RWPE2 (cell line): ENCODE measurements around the gene ZBTB20.

Source experiments
- ATAC-seq: fragments of 200-7000 bp; cut with Tn5 transposase; 3 replicates; pipeline ENCODE4 v1.9.1; 2021; ENCODE audit warnings: low read depth
- DNase-seq: peaks from one replicate; pipeline ENCODE4 v3.0.0-alpha.2; 2020; ENCODE audit warnings: low spot score
- H3K27ac ChIP-seq: fragments of 450-650 bp; 2 replicates; pipeline ENCODE4 v1.5.1; 2017; ENCODE audit warnings: mild to moderate bottlenecking; ENCODE audit not compliant: poor library complexity, severe bottlenecking
- H3K27me3 ChIP-seq: fragments of 250-450 bp; sonication (Bioruptor Pico); 2 replicates; pipeline ENCODE4 v1.5.1; 2021; ENCODE audit warnings: mild to moderate bottlenecking, moderate library complexity; ENCODE audit not compliant: insufficient read depth, poor library complexity, severe bottlenecking
- H3K36me3 ChIP-seq: fragments of 250-450 bp; sonication (Bioruptor Pico); 2 replicates; pipeline ENCODE4 v1.5.1; 2020; ENCODE audit warnings: low read depth, mild to moderate bottlenecking, moderate library complexity
- H3K4me1 ChIP-seq: fragments of 250-450 bp; sonication (Bioruptor Pico); 2 replicates; pipeline ENCODE4 v1.5.1; 2021; ENCODE audit warnings: mild to moderate bottlenecking, moderate library complexity; ENCODE audit not compliant: insufficient read depth, poor library complexity, severe bottlenecking
- H3K4me3 ChIP-seq: fragments of 250-450 bp; sonication (Bioruptor Pico); 2 replicates; pipeline ENCODE4 v1.5.1; 2021; ENCODE audit warnings: mild to moderate bottlenecking, moderate library complexity; ENCODE audit not compliant: severe bottlenecking
- H3K9me3 ChIP-seq: fragments of 250-450 bp; sonication (Bioruptor Pico); 2 replicates; pipeline ENCODE4 v1.5.1; 2021; ENCODE audit warnings: mild to moderate bottlenecking, moderate library complexity; ENCODE audit not compliant: severe bottlenecking
- TF ChIP-seq, protein P1 (sequence below): fragments of 450-650 bp; IDR thresholded peaks from one replicate; pipeline ENCODE4 v1.5.1; 2017; ENCODE audit warnings: mild to moderate bottlenecking, moderate library complexity; ENCODE audit not compliant: poor library complexity, severe bottlenecking

The ZBTB20 gene

DNA sequence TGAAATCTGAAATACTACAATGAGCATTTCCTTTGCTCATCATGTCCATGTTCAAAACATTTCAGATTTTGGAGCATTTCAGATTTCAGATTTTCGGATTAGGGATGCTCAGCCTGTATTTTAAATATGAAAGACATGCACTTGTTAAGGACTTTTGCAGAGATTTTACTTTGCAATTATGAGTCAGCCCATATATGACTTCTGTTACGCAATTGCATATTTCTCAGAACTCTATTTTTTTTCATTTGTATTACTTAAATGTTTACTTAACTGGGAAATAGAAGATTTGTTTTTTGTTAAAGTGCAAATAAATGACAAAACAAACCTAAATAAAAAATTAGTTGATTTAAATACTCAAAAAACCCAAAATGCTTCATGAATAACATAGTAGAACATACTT is 376.2 kb downstream of the ZBTB20 start:
- H3K4me3 ChIP-seq, result no peak overlapping the region
- H3K27ac ChIP-seq, result no peak overlapping the region
- DNase-seq, result no peak
- TF ChIP-seq, protein P1, sequence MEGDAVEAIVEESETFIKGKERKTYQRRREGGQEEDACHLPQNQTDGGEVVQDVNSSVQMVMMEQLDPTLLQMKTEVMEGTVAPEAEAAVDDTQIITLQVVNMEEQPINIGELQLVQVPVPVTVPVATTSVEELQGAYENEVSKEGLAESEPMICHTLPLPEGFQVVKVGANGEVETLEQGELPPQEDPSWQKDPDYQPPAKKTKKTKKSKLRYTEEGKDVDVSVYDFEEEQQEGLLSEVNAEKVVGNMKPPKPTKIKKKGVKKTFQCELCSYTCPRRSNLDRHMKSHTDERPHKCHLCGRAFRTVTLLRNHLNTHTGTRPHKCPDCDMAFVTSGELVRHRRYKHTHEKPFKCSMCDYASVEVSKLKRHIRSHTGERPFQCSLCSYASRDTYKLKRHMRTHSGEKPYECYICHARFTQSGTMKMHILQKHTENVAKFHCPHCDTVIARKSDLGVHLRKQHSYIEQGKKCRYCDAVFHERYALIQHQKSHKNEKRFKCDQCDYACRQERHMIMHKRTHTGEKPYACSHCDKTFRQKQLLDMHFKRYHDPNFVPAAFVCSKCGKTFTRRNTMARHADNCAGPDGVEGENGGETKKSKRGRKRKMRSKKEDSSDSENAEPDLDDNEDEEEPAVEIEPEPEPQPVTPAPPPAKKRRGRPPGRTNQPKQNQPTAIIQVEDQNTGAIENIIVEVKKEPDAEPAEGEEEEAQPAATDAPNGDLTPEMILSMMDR, result no peak
- no peaks in the 10 kb centered on the region for H3K27me3 ChIP-seq
- ATAC-seq, result no peak
- H3K9me3 ChIP-seq, result no peaks in the 10 kb centered on the region
- H3K4me1 ChIP-seq, result no peaks in the 10 kb centered on the region
- no peaks in the 10 kb centered on the region for H3K36me3 ChIP-seq

DNA sequence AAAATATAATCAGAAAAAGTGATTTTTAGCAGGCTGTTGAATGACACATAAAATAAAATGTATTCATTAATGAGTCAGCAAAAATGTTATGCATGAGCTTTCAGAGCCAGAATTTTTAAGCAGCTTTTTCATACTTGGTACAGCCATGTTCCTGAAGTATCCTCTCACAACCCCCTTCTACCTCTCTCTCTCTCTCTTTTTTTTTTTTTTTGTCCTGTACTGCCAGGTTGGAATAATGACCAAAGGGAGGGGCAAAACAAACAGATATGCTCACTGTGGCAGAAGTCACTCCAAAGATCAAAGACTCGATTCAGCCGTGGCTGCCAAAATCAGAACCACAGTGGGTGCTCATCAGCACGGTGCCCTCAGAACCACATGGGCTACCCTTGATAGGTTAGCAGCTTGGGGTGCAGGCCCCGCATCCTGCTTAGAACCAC is 383.0 kb downstream of the ZBTB20 start:
- H3K4me3 ChIP-seq, result no peak overlapping the region
- no peak for DNase-seq
- H3K27me3 ChIP-seq, result no peaks in the 10 kb centered on the region
- no peak overlapping the region for H3K27ac ChIP-seq
- H3K4me1 ChIP-seq, result peaks cover 3% of the 10 kb centered on the region
- TF ChIP-seq, protein P1, result no peak
- no peaks in the 10 kb centered on the region for H3K9me3 ChIP-seq
- H3K36me3 ChIP-seq, result no peaks in the 10 kb centered on the region
- ATAC-seq, result no peak

DNA sequence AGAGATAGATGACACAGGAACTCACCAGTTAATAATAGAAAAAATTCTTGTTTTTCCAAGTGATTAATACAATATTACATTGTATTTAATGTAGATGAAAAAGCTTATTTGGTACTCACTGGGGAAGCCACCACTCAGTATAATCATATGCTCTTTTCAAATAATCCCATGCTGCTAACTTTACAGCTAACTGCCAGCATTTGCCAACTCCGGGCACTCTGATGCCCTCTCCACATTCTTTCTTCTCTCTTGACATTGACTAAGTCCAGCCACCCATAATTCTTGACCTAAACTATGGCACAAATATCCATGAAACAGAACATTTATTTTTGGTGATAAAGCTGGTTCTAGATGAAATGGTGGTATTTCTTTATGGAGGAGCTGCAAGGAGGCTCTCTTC is 384.9 kb downstream of the ZBTB20 start:
- H3K9me3 ChIP-seq, result no peaks in the 10 kb centered on the region
- ATAC-seq (no peak), DNase-seq (no peak)
- peaks cover 4% of the 10 kb centered on the region for H3K4me1 ChIP-seq
- TF ChIP-seq, protein P1, result no peak
- no peak overlapping the region for H3K27ac ChIP-seq
- no peaks in the 10 kb centered on the region for H3K36me3 ChIP-seq
- no peaks in the 10 kb centered on the region for H3K27me3 ChIP-seq
- H3K4me3 ChIP-seq, result no peak overlapping the region

DNA sequence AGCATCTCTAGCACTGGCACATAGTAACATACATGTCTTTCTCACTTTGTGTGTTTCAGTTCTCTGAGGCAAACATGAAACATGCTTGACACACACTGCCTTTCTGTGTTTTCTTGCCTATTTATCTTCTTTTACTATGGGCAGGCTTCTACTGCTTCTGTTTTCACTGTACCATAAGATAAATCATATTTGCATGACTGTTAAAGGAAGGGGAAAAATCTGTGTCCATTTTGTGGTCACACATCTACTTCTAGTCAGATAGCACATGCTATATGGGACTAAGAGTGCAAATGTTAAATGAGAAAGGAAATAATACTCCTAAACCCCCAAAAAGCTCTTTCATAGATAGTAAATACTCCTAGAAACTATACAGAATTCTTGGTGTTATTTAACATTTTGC is 386.4 kb downstream of the ZBTB20 start:
- TF ChIP-seq, protein P1, result no peak
- Histone ChIP-seq H3K27ac (no peak overlapping the region), H3K4me1 (peaks cover 4% of the 10 kb centered on the region), H3K36me3 (no peaks in the 10 kb centered on the region), H3K4me3 (no peak overlapping the region), H3K27me3 (no peaks in the 10 kb centered on the region), H3K9me3 (no peaks in the 10 kb centered on the region)
- no peak for ATAC-seq
- DNase-seq, result no peak

DNA sequence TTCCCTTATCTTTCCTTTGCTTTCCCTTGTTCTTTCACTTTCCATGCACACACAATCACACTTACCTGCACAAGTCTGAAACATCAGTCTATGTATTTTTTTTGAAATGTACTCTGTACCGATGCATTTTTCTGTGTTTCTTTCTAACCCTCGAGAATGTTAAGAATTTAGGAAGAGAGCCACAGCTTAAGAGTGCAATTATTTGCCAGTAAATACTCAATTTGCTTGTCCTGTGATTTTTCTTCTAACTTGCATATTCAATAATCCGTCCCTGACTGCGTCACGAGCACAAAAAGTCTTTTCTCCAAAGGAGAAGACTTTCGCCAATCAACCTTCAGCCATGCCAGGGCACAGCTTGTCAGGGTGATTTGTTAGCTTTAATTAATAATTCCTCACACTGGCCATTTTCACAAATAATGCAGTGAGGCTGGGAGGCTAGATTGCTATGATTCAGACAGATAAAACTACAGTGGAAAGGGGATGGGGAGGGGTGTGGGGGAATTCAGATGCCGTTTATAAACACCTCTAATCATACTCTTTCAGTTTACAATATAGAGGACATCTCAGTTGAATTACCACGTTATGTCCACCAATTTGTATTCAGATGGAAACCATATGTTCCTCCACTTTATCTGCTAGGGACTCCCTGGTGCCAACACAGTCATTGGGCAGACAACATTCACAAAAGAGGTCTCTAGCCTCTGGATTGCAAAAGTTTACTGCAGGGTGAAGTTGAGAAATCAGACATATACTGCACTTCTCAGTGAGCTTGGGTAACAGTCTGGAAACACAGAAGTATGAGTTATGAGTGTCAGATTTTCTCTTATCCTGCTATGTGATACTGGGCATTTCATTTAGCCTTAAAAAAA is 388.0 kb downstream of the ZBTB20 start:
- H3K27me3 ChIP-seq, result no peaks in the 10 kb centered on the region
- TF ChIP-seq, protein P1, result no peak
- H3K9me3 ChIP-seq, result no peaks in the 10 kb centered on the region
- H3K4me1 ChIP-seq, result peaks cover 4% of the 10 kb centered on the region
- no peak overlapping the region for H3K4me3 ChIP-seq
- H3K36me3 ChIP-seq, result no peaks in the 10 kb centered on the region
- DNase-seq (no peak), ATAC-seq (peak; percentile 62)
- H3K27ac ChIP-seq, result no peak overlapping the region
